ENCODE measurements around the gene RAD17.

Gene RAD17

DNA sequence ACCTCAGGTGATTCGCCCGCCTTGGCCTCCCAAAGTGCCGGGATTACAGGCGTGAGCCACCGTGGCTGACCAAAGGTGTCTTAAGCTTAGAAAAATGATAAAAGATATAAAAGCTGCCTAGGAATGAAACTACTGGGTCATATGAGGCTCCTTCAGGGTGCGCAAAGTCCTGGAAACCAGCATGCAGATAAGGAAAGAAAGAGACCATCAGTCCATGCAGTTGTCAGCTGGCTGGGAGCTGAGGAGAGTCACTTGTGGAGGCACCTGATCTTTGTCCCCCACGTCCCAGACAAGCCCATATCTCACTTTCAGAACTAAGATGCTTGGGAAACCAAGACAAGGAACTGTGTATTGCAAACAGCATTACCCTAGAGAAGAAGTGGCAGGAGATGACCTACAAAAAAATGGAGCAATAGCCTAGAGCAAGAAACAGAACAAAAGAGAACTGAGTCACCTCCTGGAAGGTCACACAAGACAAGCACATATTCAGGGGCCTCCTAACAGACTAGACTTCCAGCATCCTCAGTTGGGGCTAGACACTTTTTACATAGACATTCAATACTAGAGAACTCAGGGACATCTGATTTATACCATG is 34.2 kb upstream of the RAD17 start:
- TF ChIP-seq, protein P1, sequence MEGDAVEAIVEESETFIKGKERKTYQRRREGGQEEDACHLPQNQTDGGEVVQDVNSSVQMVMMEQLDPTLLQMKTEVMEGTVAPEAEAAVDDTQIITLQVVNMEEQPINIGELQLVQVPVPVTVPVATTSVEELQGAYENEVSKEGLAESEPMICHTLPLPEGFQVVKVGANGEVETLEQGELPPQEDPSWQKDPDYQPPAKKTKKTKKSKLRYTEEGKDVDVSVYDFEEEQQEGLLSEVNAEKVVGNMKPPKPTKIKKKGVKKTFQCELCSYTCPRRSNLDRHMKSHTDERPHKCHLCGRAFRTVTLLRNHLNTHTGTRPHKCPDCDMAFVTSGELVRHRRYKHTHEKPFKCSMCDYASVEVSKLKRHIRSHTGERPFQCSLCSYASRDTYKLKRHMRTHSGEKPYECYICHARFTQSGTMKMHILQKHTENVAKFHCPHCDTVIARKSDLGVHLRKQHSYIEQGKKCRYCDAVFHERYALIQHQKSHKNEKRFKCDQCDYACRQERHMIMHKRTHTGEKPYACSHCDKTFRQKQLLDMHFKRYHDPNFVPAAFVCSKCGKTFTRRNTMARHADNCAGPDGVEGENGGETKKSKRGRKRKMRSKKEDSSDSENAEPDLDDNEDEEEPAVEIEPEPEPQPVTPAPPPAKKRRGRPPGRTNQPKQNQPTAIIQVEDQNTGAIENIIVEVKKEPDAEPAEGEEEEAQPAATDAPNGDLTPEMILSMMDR (IDR thresholded peaks at IDR 0.05; ENCODE audit: low read depth, low read length, missing control alignments), result no peak
- H3K4me3 ChIP-seq (ENCODE audit: low read depth, low read length), result no peak overlapping the region
- no peak for DNase-seq (ENCODE audit: low read depth)

DNA sequence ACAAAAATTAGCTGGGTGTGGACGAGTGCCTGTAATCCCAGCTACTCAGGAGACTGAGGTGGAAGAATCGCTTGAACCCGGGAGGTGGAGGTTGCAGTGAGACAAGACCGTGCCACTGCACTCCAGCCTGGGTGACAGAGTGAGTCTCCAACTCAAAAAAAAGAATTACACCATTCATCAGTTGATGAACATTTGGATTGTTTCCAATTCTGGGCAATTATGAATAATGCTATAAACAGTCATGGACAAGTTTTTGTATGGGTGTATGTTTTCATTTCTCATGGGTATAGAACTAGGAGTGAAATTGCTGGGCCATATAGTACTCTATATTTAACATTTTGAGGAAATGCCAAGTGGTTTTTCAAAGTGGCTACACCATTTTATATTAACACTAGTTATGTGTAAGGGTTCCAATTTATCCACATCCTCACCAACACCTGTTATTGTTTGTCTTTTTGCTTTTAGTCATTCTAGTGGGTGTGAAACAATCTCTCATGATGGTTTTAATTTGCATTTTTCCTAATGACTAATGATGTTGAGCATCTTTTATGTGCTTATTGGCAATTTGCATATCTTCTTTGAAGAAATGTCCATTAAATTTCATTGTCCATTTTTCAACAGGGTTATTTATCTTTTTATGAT is 28.0 kb upstream of the RAD17 start:
- TF ChIP-seq, protein P1 (IDR thresholded peaks at IDR 0.05; ENCODE audit: low read depth, low read length, missing control alignments), result no peak
- DNase-seq (ENCODE audit: low read depth), result no peak
- no peak overlapping the region for H3K4me3 ChIP-seq (ENCODE audit: low read depth, low read length)

DNA sequence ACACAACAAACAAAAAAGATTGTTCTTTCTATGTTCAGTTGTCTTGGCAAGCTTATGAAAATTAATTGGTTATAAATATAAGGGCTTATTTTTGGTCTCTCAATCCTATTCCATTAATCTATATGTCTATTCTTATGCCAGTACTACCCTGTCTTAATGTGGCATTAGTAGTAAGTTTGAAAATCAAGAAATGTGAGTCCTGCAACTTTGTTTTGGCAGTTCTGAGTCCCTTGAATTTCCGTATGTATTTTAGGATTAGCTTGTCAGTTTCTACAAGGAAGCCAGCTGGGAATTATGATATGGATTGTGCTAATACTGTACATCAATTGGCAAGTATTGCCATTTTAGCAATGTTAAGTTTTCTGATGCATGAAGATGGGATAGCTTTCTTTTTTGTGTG is 26.5 kb upstream of the RAD17 start:
- no peak overlapping the region for H3K4me3 ChIP-seq (ENCODE audit: low read depth, low read length)
- no peak for DNase-seq (ENCODE audit: low read depth)
- TF ChIP-seq, protein P1 (IDR thresholded peaks at IDR 0.05; ENCODE audit: low read depth, low read length, missing control alignments), result no peak

DNA sequence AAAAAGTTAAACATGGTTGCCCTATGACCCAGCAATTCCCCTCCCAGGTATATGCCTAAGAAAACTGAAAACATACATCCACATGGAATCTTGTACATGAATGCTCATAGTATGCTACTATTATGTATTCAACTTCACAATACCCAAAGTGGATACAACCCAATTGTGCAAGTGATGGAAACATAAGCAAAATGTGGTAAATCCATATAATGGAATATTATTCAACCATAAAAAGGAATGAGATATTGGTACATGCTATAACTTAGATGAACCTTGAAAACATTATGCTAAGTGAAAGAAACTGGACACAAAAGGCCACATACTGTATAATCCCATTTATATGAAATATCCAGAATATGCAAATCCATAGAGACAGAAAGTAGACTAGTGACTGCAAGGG is 19.0 kb upstream of the RAD17 start:
- TF ChIP-seq, protein P1 (IDR thresholded peaks at IDR 0.05; ENCODE audit: low read depth, low read length, missing control alignments), result no peak
- no peak for DNase-seq (ENCODE audit: low read depth)

DNA sequence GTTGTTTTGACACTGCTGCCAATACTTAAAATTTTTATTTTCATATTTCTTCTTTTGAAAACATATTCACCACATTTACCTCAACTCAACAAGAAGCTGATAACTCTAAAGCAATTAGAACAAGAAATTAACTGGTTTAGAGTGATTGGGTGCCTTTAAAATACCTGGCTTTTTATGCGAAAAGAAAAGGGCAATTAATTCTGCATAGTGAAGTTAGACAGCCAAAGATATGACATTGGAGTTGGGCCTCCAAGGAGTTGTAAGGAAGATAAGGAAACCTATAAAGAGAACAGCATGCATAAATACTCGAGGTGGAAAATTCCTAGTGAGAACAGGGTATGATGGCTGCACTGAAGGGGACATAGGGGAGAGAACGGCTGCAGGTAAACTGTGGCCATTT is 9.9 kb upstream of the RAD17 start:
- no peak for DNase-seq (ENCODE audit: low read depth)
- no peak overlapping the region for H3K4me3 ChIP-seq (ENCODE audit: low read depth, low read length)
- TF ChIP-seq, protein P1 (IDR thresholded peaks at IDR 0.05; ENCODE audit: low read depth, low read length, missing control alignments), result no peak

More for the DNA sequence above, 19.0 kb upstream of the RAD17 start:
- H3K4me3 ChIP-seq (ENCODE audit: low read depth, low read length), result no peak overlapping the region

DNA sequence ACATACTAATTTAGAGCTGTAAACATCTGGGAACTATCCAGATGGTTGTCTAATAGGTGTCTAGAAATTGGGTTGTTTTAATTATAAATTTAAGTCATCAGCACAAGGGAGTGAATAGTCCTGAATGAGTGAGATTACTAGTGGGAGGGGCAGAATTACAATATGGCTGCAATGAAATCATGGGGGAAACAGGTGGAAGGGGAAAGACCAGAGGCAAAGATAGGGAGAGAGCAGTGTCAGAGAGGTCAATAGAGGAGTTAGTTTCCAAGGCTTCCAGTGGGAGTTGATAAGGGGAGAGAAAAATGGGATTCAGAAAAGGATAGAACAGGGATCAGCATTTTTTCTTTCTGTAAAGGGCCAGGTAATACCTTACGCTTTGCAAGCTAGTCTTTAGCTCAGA is 9.2 kb upstream of the RAD17 start:
- DNase-seq (ENCODE audit: low read depth), result no peak
- TF ChIP-seq, protein P1 (IDR thresholded peaks at IDR 0.05; ENCODE audit: low read depth, low read length, missing control alignments), result no peak
- no peak overlapping the region for H3K4me3 ChIP-seq (ENCODE audit: low read depth, low read length)

DNA sequence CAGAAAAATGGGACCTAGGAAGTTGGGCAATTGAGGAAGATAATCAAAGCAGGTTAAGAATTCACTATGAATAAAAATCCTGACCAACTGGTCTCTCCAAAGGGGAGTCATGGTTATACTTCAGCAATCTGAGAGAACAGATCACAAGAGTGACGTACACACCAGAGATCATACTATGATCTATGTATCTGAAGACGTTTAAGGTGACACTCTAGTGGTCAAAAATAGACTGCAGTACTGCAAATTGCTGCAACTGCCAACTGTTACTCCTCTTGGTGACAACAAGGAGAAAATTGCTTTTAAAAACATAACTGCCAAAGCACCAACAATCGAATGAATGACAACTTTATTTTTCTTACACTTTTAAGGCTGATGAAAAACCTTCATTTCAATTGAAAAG is 5.2 kb upstream of the RAD17 start:
- TF ChIP-seq, protein P1 (IDR thresholded peaks at IDR 0.05; ENCODE audit: low read depth, low read length, missing control alignments), result peak; percentile 63
- no peak for DNase-seq (ENCODE audit: low read depth)
- H3K4me3 ChIP-seq (ENCODE audit: low read depth, low read length), result no peak overlapping the region
